Placental epithelial cell (primary cell): ENCODE measurements around the gene COL21A1. TPM values are rescaled to one million over a fixed set of nuclear protein-coding genes. Genes with fewer than 3 reads are reported as not detected.

ENCODE experiments used
- small RNA-seq: library from RNA; depleted of rRNA; stranded (forward); fragments of <200 nt; gene quantifications from one replicate; pipeline ENCODE3, GENCODE V24; 2012
- total RNA-seq: library from RNA; depleted of rRNA; stranded (reverse); fragments of >200 nt; gene quantifications from 2 replicates; pipeline ENCODE4 v1.2.3, GENCODE V29; 2012

Gene COL21A1
- total RNA-seq: not detected in 2 replicates

DNA sequence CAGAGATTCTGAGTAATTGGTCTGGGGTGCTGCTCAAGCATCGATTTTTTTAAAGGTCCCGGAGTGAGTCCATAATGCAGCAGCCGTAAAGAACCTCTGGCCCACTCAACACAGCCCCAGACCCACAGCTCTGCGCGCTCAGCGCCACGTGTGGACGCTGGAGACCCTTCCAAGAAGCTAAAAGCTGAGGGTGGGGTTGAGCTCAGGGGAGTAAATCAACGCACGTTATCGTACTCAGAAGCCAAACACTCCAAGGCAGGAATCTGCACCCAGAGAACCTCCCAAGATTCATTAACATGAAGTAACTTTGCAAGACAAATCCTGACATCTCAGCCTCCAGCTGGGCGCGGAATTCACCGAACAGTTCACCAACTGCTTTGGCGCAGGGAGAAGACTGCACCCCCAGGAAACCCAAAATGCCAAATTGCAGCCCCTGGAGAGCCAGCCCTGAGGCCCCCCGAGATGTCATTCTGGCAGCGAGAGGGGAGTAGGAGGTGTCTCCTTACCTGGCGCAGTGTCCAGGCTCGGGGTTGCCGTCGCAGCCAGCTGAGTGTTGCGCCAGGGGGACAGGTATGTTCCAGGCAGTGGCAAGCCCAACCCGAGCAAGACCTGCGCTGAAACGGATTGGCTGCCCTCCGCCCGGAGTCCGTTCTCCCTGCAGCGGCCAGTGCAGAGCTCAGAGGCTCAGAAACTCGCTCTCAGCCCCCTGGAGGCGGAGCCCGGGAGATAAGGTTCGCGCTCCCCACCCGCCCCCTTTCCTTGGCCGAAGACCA, at the start of gene COL21A1:
Gene COL21A1, minus strand, starts transcription at position 700 of the 773 bp plus-strand sequence. CDS start 64,962 bp downstream, outside the sequence.

Small RNA genes lying within 50 kb of the gene (small RNA-seq; reads per million reads assigned to genes)
- not detected for gene DHFRP6
